GM23248 (cell line): ENCODE data around the gene PCGF5. TPM values are rescaled to one million over a fixed set of nuclear protein-coding genes. Genes with fewer than 3 reads are reported as not detected.

ENCODE experiments used
- DNase-seq: peaks from one replicate; pipeline ENCODE4 v3.0.0-alpha.2; 2015
- H2AFZ ChIP-seq: fragments of 200-600 bp; sonication (generic); 2 replicates; pipeline ENCODE4 v1.6.1; 2016; ENCODE audit warnings: antibody characterized with exemption
- H3F3A ChIP-seq: fragments of 200-600 bp; sonication (generic); 2 replicates; pipeline ENCODE4 v1.6.1; 2016; ENCODE audit warnings: mild to moderate bottlenecking, antibody characterized with exemption, mixed run types; ENCODE audit not compliant: insufficient read depth
- H3K27ac ChIP-seq: fragments of 200-600 bp; sonication (generic); 2 replicates; pipeline ENCODE4 v1.5.1; 2016; ENCODE audit warnings: mild to moderate bottlenecking
- H3K27me3 ChIP-seq: fragments of 200-600 bp; sonication (generic); replicated peaks from 2 replicates; pipeline ENCODE4 v1.6.1; 2016; ENCODE audit warnings: mild to moderate bottlenecking; ENCODE audit not compliant: insufficient read depth
- H3K36me3 ChIP-seq: fragments of 200-600 bp; sonication (generic); 2 replicates; pipeline ENCODE4 v1.6.1; 2016; ENCODE audit warnings: low read depth, mild to moderate bottlenecking
- H3K4me1 ChIP-seq: fragments of 200-600 bp; sonication (generic); 2 replicates; pipeline ENCODE4 v1.6.1; 2016; ENCODE audit warnings: mild to moderate bottlenecking; ENCODE audit not compliant: insufficient read depth
- H3K4me2 ChIP-seq: fragments of 200-600 bp; sonication (generic); one replicate; pipeline ENCODE4 v1.6.1; 2016; ENCODE audit warnings: mild to moderate bottlenecking; ENCODE audit not compliant: unreplicated experiment
- H3K4me3 ChIP-seq: fragments of 200-600 bp; sonication (generic); 2 replicates; pipeline ENCODE4 v1.5.1; 2016; ENCODE audit warnings: mild to moderate bottlenecking
- H3K79me2 ChIP-seq: fragments of 200-600 bp; sonication (generic); 2 replicates; pipeline ENCODE4 v1.6.1; 2016; ENCODE audit warnings: mild to moderate bottlenecking; ENCODE audit not compliant: insufficient read depth
- H3K9ac ChIP-seq: fragments of 200-600 bp; sonication (generic); 2 replicates; pipeline ENCODE4 v1.6.1; 2016; ENCODE audit warnings: mild to moderate bottlenecking
- H3K9me2 ChIP-seq: fragments of 200-600 bp; sonication (generic); 2 replicates; pipeline ENCODE4 v1.6.1; 2016; ENCODE audit warnings: mixed run types, mild to moderate bottlenecking, moderate library complexity; ENCODE audit not compliant: insufficient read depth
- H3K9me3 ChIP-seq: fragments of 200-600 bp; sonication (generic); one replicate; pipeline ENCODE4 v1.6.1; 2017; ENCODE audit warnings: low read depth
- H4K20me1 ChIP-seq: fragments of 200-600 bp; sonication (generic); 2 replicates; pipeline ENCODE4 v1.6.0; 2016; ENCODE audit not compliant: insufficient read depth
- EZH2 ChIP-seq: fragments of 200-600 bp; sonication (generic); IDR thresholded peaks from 2 replicates; pipeline ENCODE4 v1.6.1; 2018; ENCODE audit warnings: antibody characterized with exemption, mild to moderate bottlenecking; ENCODE audit not compliant: insufficient read depth, poor library complexity, severe bottlenecking
- EZH2phosphoT487 ChIP-seq: fragments of 200-600 bp; sonication (generic); IDR thresholded peaks from 2 replicates; pipeline ENCODE4 v1.6.1; 2018; ENCODE audit warnings: antibody characterized with exemption, moderate library complexity, mild to moderate bottlenecking, low read depth; ENCODE audit not compliant: insufficient read depth
- WGBS, 2 experiments: methylation state at CpG; one replicate each; pipeline ENCODE4 v1.1.6; 2015 to 2017; ENCODE audit warnings: low lambda C conversion rate in 2 of 2, low coverage in 1 of 2; ENCODE audit errors: missing lambda C conversion rate in 2 of 2; 5-methylcytosine and 5-hydroxymethylcytosine counted together
- in situ Hi-C: fragments of 300-500 bp; cut with MboI; formaldehyde crosslinking; loops from 2 replicates; pipeline ENCODE4 v1.15.0; 2020
- polyA plus RNA-seq: library from polyadenylated mRNA; unstranded; fragments of >200 nt; fragmentation: Nextera tagmentation; extraction: Ambion mirVana; gene quantifications from 2 replicates; pipeline ENCODE4 v1.2.1, GENCODE V29; 2016
- total RNA-seq: library from RNA; depleted of rRNA; stranded (reverse); fragments of >200 nt; shearing (Covaris generic); gene quantifications from 2 replicates; pipeline ENCODE4 v1.2.3, GENCODE V29; 2014; rRNA removed

Gene PCGF5
- total RNA-seq = 33.9 and 39.8 TPM in 2 replicates
- polyA plus RNA-seq = 23.5 and 26.7 TPM in 2 replicates

DNA sequence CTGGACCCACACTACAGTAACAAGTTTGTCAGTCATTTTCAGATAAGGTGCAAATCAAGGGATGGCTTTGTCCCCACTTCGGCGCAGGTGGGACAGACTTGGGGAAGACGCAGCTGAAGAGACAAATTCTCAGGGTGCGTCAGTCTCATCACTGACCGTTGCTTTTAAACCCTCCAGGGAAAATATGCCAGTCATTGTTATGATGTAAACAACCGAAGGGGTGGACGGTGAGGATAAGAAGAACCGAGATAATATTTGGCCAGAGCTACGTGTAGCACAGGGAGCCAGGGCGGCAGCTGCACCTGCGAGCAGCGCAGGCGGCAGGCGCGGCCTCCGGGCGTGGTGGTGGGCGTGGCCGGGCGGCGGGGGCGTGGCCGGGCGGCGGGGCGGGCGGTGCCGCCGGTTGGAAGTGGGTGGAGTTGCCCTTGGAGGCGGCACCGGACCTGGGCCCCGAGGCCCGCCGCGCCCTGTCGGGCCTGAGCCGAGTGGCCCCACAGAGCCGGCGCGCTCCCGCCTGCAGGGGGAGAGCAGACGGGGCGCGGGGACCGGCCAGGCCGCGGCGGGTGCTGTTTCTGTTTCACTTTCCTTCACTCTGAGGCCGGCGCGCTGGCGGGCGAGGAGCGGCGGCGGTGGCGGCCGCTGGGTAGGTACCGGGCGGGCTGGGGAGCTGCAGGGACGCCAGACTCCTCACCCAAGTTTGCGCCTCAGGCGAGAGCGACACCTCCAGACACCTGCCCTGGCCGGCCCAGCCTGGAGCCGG is at the start of gene PCGF5:
TSS of gene PCGF5 (plus strand) at position 470 of the 760 bp plus-strand sequence. CDS start 2,209 bp downstream, outside the sequence.
- 4 to 5% methylated on average over 25 to 35 of the region's 66 CpGs for WGBS, 2 experiments
- no peaks in the 10 kb centered on the region for H3K9me2 ChIP-seq
- H3K4me2 ChIP-seq = peak within 1 kb of the TSS; percentile 79
- H4K20me1 ChIP-seq = peaks cover 10% of the 10 kb centered on the region; the same call in 1 of the 2 replicates
- H3K36me3 ChIP-seq = no peaks in the 10 kb centered on the region
- H3K4me1 ChIP-seq = peaks cover 18% of the 10 kb centered on the region; the same call in 1 of the 2 replicates
- in situ Hi-C loops = no loop called here
- peaks cover 13% of the 10 kb centered on the region; the same call in 1 of the 2 replicates for H3F3A ChIP-seq
- peaks cover 58% of the 10 kb centered on the region for H3K79me2 ChIP-seq
- DNase-seq = peak; percentile 95
- peak within 1 kb of the TSS; percentile 84 for H3K9ac ChIP-seq
- no peaks in the 10 kb centered on the region for H3K9me3 ChIP-seq
- H3K4me3 ChIP-seq = peak within 1 kb of the TSS; percentile 77
- peak within 1 kb of the TSS; percentile 67 for H2AFZ ChIP-seq
- H3K27me3 ChIP-seq = no peaks in the 10 kb centered on the region
- H3K27ac ChIP-seq = peak within 1 kb of the TSS; percentile 10; the same call in 1 of the 2 replicates
- TF ChIP-seq EZH2phosphoT487 = no peak
- TF ChIP-seq EZH2 = no peak

DNA sequence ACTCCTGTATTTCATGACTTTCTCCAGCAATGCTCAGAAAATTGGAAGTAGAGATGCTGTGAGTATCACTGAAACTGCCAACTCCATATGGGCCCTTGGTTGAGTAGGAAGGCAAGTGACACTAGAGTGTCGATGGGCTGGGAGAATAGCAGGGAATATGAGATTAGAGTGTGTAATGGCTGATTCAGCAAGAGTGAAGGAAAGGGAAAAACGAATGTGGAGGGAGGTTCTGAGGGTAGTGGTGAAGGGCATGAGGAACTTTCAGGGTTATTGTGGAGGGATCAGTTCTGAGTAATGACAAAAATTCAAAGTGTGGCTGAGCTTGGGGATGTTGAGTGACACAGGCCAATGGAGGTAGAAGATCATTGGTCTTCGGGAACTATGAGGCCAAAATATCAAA is 49.0 kb upstream of the PCGF5 start:
- no peaks in the 10 kb centered on the region for H4K20me1 ChIP-seq
- H3K79me2 ChIP-seq = peaks cover 92% of the 10 kb centered on the region
- H3K4me2 ChIP-seq = no peak overlapping the region
- H3K27me3 ChIP-seq = no peaks in the 10 kb centered on the region
- no peak overlapping the region for H3K9ac ChIP-seq
- 88 to 91% methylated on average over 3 of the region's 3 CpGs for WGBS, 2 experiments
- no peak overlapping the region for H3K4me3 ChIP-seq
- DNase-seq = no peak
- in situ Hi-C loops = no loop called here
- TF ChIP-seq EZH2phosphoT487 (no peak), EZH2 (no peak)
- no peak overlapping the region for H2AFZ ChIP-seq
- H3K4me1 ChIP-seq = no peaks in the 10 kb centered on the region
- no peaks in the 10 kb centered on the region for H3K9me2 ChIP-seq
- no peaks in the 10 kb centered on the region for H3K36me3 ChIP-seq
- no peaks in the 10 kb centered on the region for H3K9me3 ChIP-seq
- no peak overlapping the region for H3K27ac ChIP-seq
- H3F3A ChIP-seq = no peaks in the 10 kb centered on the region

DNA sequence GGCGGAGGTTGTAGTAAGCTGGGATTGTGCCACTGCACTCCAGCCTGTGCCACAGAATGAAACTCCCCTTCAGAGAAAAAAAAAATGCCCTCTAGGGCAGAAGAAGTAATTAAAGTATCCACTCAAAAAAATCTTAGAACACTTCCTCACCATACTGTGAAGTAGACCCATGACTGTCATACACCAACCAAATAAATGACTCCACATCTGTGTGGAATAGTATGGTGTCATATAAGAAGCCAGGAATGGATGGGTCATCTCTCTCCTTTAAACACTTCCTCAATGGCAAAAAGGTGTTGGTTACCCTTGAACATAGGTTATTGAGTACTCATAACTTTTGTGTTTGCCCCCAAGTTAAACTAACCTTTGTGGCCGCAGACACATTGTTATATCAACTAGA is 48.1 kb upstream of the PCGF5 start:
- TF ChIP-seq EZH2phosphoT487 = no peak
- in situ Hi-C loops = no loop called here
- 96 to 100% methylated on average over 2 of the region's 2 CpGs for WGBS, 2 experiments

DNA sequence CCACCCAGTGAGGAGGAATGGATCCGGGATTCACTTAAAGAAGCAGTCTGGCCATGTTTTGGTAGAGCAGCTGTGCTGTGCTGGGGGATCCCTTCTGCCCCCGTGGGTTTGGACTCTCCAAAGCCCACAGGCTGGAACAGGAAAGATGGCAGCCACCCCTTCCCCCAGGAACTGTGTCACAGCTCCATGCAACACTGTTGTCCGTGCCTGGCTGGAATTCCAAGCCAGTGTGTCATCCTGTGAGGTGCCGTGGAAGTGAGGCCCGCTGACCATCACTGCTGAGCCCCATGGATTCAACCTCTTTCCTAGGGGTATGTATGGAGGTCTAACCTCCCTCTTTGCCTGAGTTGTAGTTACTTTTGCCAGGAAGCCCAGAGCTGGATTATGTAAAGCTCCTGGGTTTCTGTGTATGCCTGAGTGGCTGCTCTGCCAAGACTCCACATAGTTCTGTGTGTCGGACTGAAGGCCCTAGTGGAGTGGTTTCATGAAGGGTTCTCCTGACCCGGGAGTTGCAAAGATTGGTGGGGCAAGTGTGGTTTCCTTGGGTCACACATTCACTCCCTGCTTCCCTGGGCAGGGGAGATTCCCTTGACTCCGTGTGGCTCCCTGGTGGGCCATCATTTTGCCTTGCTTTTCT is 35.1 kb upstream of the PCGF5 start:
- Histone ChIP-seq H3K79me2 (peaks cover 92% of the 10 kb centered on the region), H3K27ac (peak overlapping the region; percentile 51), H3K4me1 (peaks cover 24% of the 10 kb centered on the region), H3K36me3 (no peaks in the 10 kb centered on the region), H3F3A (peaks cover 9% of the 10 kb centered on the region), H3K27me3 (no peaks in the 10 kb centered on the region), H2AFZ (peak overlapping the region; percentile 32), H3K4me3 (no peak overlapping the region), H3K9ac (peak overlapping the region; percentile 45; the same call in 1 of the 2 replicates), H4K20me1 (no peaks in the 10 kb centered on the region; the same call in 1 of the 2 replicates), H3K4me2 (peak overlapping the region; percentile 41), H3K9me3 (no peaks in the 10 kb centered on the region), H3K9me2 (no peaks in the 10 kb centered on the region)
- WGBS, 2 experiments = 62 to 67% methylated on average over 8 of the region's 8 CpGs
- in situ Hi-C loops = no loop called here
- TF ChIP-seq EZH2 = no peak
- TF ChIP-seq EZH2phosphoT487 = no peak
- DNase-seq = peak; percentile 79

More for the DNA sequence above, 48.1 kb upstream of the PCGF5 start:
- Histone ChIP-seq H3K9ac (no peak overlapping the region), H3K9me3 (no peaks in the 10 kb centered on the region), H3K27ac (no peak overlapping the region), H3K9me2 (no peaks in the 10 kb centered on the region), H3K4me1 (no peaks in the 10 kb centered on the region), H3K36me3 (no peaks in the 10 kb centered on the region), H3K79me2 (peaks cover 90% of the 10 kb centered on the region), H2AFZ (no peak overlapping the region), H3K4me3 (no peak overlapping the region), H3K4me2 (no peak overlapping the region), H3F3A (no peaks in the 10 kb centered on the region), H4K20me1 (no peaks in the 10 kb centered on the region), H3K27me3 (no peaks in the 10 kb centered on the region)
- no peak for DNase-seq
